NCI-H82 treated with DMSO at 0.1 percent for 48 hours (cell line): ENCODE data around the gene SMAD6.

Experiments used
- DNase-seq: peaks from one replicate; lab custom pipeline; 2025; ENCODE audit not compliant: unreplicated experiment; lab: John Stamatoyannopoulos, UW

The SMAD6 gene

DNA sequence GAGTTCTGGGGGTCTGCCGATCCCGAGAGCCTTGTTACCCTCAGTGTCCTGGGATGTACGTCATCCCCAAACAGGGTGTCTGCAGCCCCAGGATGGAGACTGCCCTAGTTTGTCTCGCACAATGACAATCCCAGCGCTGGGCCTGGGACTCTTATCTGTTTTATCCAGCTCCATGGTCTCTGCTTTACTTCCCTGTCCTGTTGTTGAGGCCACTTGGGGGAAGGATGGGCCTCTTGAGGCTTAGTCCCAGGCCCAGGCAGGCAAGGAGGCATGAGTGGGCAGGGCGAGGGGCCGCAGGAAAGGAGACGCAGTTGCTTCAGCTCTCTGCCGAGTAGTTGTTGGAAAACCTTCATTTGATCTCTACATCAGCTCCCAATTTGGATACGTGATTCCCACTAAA is 17.4 kb downstream of the SMAD6 start:
- DNase-seq: no peak

- DNase-seq: no peak
Measured at GRCh38 chr15:66720206-66721010, 18.4 kb downstream of the SMAD6 start.

- no peak for DNase-seq
Measured at GRCh38 chr15:66721020-66721419, 19.0 kb downstream of the SMAD6 start.

GRCh38 chr15:66721501-66721937 is 19.5 kb downstream of the SMAD6 start:
- DNase-seq: no peak

DNA sequence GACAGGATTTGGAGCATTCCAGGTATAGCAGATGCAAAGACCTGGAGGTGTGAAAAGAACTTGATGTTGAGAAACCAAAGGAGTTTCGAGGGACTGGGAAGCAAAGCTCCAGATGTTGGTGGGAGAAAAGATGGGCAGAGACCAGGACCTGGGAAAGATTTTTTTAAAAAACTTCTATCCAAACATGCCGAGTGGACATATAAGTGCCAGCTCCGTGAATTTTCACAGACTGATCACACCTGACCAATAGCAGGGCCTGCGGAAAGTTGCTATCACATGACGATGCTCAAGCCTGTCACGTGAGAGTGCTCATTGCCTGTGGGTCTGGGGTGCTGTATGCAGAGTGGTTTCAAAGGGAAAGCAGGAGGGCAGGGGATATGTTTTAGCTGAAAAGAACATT is 19.9 kb downstream of the SMAD6 start:
- DNase-seq: no peak

- no peak for DNase-seq
Measured at GRCh38 chr15:66722757-66723540, 20.9 kb downstream of the SMAD6 start.

- DNase-seq: no peak
Measured at GRCh38 chr15:66723826-66724731, 22.0 kb downstream of the SMAD6 start.

- no peak for DNase-seq
Measured at GRCh38 chr15:66724732-66725463, 22.9 kb downstream of the SMAD6 start.

GRCh38 chr15:66725464-66725785 is 23.4 kb downstream of the SMAD6 start:
- DNase-seq: no peak

DNA sequence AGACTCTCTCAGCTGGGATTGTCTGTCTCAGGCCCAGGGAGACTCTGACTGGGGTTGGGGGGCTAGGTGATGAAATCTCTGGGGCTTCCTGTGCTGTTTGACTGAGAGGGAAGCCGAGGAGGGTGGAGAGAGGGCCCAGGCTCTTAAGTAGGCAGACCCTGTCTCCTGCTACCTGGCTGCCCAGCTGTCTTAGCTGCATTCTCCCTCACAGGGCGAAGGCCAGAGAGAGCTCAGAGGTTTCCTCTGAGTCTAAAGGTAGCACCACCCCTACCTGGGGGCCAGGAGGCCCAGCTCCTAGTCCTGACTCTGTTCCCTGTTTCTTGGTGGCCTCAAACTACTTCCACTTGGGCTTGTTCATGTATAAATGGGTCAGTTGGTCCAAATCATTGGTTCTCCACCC is 24.4 kb downstream of the SMAD6 start:
- no peak for DNase-seq

DNA sequence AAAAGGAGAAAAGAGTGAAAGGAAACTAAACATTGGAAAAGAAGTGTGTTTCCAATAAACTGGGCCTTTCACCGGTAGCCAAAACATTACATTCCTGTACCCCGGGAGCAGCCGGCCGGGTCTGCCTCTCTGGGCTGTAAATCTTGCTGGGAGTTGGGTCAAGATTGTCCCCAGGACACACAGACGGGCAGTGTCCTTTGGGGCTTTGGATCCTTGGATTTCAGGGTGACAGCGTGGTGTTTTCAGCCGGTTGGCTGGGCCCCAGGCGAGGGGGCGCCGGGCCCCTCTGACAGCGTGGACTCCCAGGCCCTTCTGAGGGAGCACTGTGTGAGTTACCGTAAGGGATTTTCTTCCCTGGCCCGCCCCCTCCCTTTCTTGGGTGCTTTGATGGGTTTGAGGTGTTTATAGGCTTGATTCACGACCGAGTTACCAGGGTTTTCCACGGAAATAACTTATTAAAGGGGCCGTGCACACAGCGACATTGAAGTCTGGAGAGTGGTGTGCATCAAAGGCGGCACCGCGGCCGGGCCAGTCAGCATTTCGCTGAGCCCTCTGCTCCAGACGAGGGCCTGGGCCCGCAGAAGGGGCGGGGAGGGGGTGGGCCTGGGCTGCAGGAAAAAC is 27.4 kb downstream of the SMAD6 start:
- DNase-seq: no peak

- DNase-seq: no peak
Measured at GRCh38 chr15:66730168-66731021, 28.4 kb downstream of the SMAD6 start.

DNA sequence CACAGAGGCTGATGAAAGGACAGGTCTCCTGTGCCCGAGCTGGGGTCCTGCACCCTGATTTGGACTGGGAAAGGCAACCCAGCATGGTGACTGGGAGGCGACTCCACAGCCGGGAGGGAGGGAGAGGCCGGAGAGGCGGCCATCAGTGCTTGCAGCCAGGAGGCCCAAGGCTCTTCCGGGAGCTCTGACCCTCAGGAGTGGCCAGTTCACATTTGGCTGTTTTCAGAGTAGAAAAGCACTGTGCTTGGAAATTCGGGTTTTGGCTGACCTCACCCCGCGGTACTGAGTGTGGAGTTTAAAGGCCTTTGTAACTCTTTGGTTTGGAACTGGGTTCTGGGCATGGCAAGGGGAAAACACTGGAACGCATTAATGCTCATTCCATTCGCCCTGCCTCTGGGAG is 31.9 kb downstream of the SMAD6 start:
- DNase-seq: no peak

GRCh38 chr15:66734961-66735908 is 33.2 kb downstream of the SMAD6 start:
- no peak for DNase-seq

GRCh38 chr15:66735909-66736305 is 33.9 kb downstream of the SMAD6 start:
- DNase-seq: no peak

DNA sequence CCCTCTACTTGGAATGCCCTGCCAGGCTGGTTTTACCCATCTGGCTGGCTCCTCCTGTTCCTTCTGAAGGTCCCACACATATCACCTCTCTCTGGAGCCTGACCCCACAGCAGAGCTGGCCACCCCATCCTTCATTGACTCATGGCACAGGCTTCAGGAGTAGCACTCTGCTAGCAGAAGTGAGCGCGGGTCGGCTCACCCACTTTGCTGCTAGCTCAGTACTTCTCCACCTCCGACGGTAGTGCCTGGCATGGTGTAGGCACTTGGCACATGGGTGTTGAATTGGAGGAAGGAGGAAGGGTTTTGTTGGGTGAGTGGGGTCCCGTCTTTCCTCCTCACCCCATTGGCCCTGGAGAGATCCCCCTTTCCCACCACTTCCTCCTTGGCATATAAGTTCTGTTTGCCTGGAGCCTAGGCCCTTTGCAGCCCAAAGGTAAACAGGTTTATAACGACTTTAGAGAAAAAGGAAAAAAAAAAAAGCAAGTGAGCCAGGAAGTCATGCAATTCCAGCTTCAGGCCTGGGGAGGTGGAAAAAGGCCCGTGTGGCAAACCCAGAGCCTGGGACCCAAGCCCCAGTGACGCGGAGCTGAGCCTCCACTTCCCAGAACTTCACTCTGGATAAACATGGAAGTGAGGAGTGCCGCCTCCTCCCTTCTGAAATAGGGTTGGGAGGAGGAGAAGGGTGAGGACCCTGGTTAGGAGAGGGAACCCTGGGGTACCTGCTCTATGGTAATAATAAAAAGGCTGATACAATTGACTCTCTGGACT is 35.4 kb downstream of the SMAD6 start:
- DNase-seq: no peak

DNA sequence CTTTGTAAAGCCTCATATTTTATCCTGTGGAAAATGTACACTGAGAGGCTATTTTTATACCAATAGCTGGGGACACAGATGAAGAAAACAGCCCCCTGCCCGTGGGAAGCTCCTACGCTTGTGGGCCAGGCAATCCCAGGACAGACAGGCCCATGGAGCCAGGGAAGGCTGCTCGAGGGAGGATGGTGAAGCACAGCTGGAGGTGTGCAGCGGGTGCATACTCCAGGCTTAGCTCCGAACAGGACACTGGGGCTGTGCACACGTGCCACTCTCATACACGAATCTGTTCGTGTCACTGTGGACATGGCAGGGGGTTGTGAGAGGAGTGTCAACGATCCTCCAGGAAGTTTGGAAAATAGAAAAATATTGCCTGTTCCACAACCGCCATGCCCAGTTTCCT is 36.1 kb downstream of the SMAD6 start:
- no peak for DNase-seq

DNA sequence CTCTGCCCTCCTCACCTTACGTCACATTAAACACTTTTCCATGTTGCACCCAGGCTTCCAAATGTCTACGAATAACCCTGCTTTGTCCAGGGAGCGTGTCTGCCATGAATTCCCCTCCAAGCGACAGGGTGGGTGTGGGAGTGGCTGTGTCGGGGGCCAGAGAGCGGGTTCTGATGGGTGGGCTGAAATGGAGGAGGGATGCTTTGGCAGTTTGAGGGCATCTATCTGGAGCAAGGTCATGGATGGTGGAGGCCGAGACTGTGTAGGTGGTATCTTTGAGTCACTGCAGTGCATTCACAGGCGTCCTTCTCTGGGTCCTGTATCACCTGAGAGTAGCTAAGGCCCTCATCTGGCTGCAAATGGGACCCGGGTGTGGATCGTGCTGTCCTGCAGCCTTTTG is 36.6 kb downstream of the SMAD6 start:
- no peak for DNase-seq
